ENCODE data around the gene C11orf91. TPM values are rescaled to one million over a fixed set of nuclear protein-coding genes. Genes with fewer than 3 reads are reported as not detected.

C11orf91 gene
- total and polyA plus RNA-seq, 4 donors = not detected

- peaks cover 38% of the 10 kb centered on the region for H3K4me1 ChIP-seq (ENCODE audit: control insufficient read depth, insufficient read depth, low read length)
- peaks cover 6% of the 10 kb centered on the region for H3K27me3 ChIP-seq (ENCODE audit: control insufficient read depth, insufficient read depth, low read length)
- WGBS (ENCODE audit: insufficient coverage) = 75% methylated on average over 8 of the region's 12 CpGs
- no peaks in the 10 kb centered on the region for H3K36me3 ChIP-seq (ENCODE audit: control insufficient read depth, insufficient read depth, low read length)
- H3K4me3 ChIP-seq (ENCODE audit: low read depth, low read length) = peak overlapping the region; percentile 62
- H3K9me3 ChIP-seq (ENCODE audit: control insufficient read depth, insufficient read depth, low read length) = no peaks in the 10 kb centered on the region
- H3K27ac ChIP-seq (ENCODE audit: low read depth, low read length) = no peak overlapping the region
- no peak for DNase-seq (ENCODE audit: low read depth in 4 of 6, low spot score in 6 of 6)
These were observed 1.0 kb downstream of the C11orf91 start for GRCh38 chr11:33699515-33700062.

- H3K36me3 ChIP-seq (ENCODE audit: control insufficient read depth, insufficient read depth, low read length) = no peaks in the 10 kb centered on the region
- DNase-seq (ENCODE audit: low read depth in 4 of 6, low spot score in 6 of 6) = no peak
- H3K4me1 ChIP-seq (ENCODE audit: control insufficient read depth, insufficient read depth, low read length) = peaks cover 33% of the 10 kb centered on the region
- H3K4me3 ChIP-seq (ENCODE audit: low read depth, low read length) = no peak overlapping the region
- no peaks in the 10 kb centered on the region for H3K9me3 ChIP-seq (ENCODE audit: control insufficient read depth, insufficient read depth, low read length)
- no CpG with 5 or more reads among the region's 5 CpGs for WGBS (ENCODE audit: insufficient coverage)
- H3K27ac ChIP-seq (ENCODE audit: low read depth, low read length) = no peak overlapping the region
- H3K27me3 ChIP-seq (ENCODE audit: control insufficient read depth, insufficient read depth, low read length) = peaks cover 6% of the 10 kb centered on the region
These were observed 1.7 kb downstream of the C11orf91 start for GRCh38 chr11:33698921-33699320.

GRCh38 chr11:33697997-33698396 is 2.6 kb downstream of the C11orf91 start:
- no CpG with 5 or more reads among the region's 3 CpGs for WGBS (ENCODE audit: insufficient coverage)
- Histone ChIP-seq H3K9me3 (ENCODE audit: control insufficient read depth, insufficient read depth, low read length) (no peaks in the 10 kb centered on the region), H3K27ac (ENCODE audit: low read depth, low read length) (no peak overlapping the region), H3K36me3 (ENCODE audit: control insufficient read depth, insufficient read depth, low read length) (no peaks in the 10 kb centered on the region), H3K4me1 (ENCODE audit: control insufficient read depth, insufficient read depth, low read length) (peaks cover 29% of the 10 kb centered on the region), H3K4me3 (ENCODE audit: low read depth, low read length) (no peak overlapping the region), H3K27me3 (ENCODE audit: control insufficient read depth, insufficient read depth, low read length) (peaks cover 6% of the 10 kb centered on the region)
- no peak for DNase-seq (ENCODE audit: low read depth in 4 of 6, low spot score in 6 of 6)

- Histone ChIP-seq H3K27ac (ENCODE audit: low read depth, low read length) (no peak overlapping the region), H3K36me3 (ENCODE audit: control insufficient read depth, insufficient read depth, low read length) (no peaks in the 10 kb centered on the region), H3K9me3 (ENCODE audit: control insufficient read depth, insufficient read depth, low read length) (no peaks in the 10 kb centered on the region), H3K4me3 (ENCODE audit: low read depth, low read length) (no peak overlapping the region), H3K4me1 (ENCODE audit: control insufficient read depth, insufficient read depth, low read length) (peaks cover 33% of the 10 kb centered on the region), H3K27me3 (ENCODE audit: control insufficient read depth, insufficient read depth, low read length) (peaks cover 6% of the 10 kb centered on the region)
- 60% methylated on average over 6 of the region's 6 CpGs for WGBS (ENCODE audit: insufficient coverage)
- peak in 2 of 6 donors; percentile 52 to 74 for DNase-seq (ENCODE audit: low read depth in 4 of 6, low spot score in 6 of 6)
These were observed 3.5 kb downstream of the C11orf91 start for GRCh38 chr11:33696931-33697638.

- H3K36me3 ChIP-seq (ENCODE audit: control insufficient read depth, insufficient read depth, low read length) = no peaks in the 10 kb centered on the region
- H3K27me3 ChIP-seq (ENCODE audit: control insufficient read depth, insufficient read depth, low read length) = peaks cover 6% of the 10 kb centered on the region
- H3K4me1 ChIP-seq (ENCODE audit: control insufficient read depth, insufficient read depth, low read length) = peaks cover 37% of the 10 kb centered on the region
- 95% methylated on average over 5 of the region's 5 CpGs for WGBS (ENCODE audit: insufficient coverage)
- H3K9me3 ChIP-seq (ENCODE audit: control insufficient read depth, insufficient read depth, low read length) = no peaks in the 10 kb centered on the region
- H3K27ac ChIP-seq (ENCODE audit: low read depth, low read length) = no peak overlapping the region
- no peak for DNase-seq (ENCODE audit: low read depth in 4 of 6, low spot score in 6 of 6)
- H3K4me3 ChIP-seq (ENCODE audit: low read depth, low read length) = no peak overlapping the region
These were observed 4.2 kb downstream of the C11orf91 start for GRCh38 chr11:33696411-33696810.

- no peaks in the 10 kb centered on the region for H3K36me3 ChIP-seq (ENCODE audit: control insufficient read depth, insufficient read depth, low read length)
- H3K9me3 ChIP-seq (ENCODE audit: control insufficient read depth, insufficient read depth, low read length) = no peaks in the 10 kb centered on the region
- WGBS (ENCODE audit: insufficient coverage) = 68% methylated on average over 4 of the region's 4 CpGs
- DNase-seq (ENCODE audit: low read depth in 4 of 6, low spot score in 6 of 6) = no peak
- H3K4me3 ChIP-seq (ENCODE audit: low read depth, low read length) = no peak overlapping the region
- H3K27ac ChIP-seq (ENCODE audit: low read depth, low read length) = no peak overlapping the region
- H3K4me1 ChIP-seq (ENCODE audit: control insufficient read depth, insufficient read depth, low read length) = peaks cover 40% of the 10 kb centered on the region
- H3K27me3 ChIP-seq (ENCODE audit: control insufficient read depth, insufficient read depth, low read length) = peaks cover 6% of the 10 kb centered on the region
These were observed 5.5 kb downstream of the C11orf91 start for GRCh38 chr11:33695051-33695566.

- DNase-seq (ENCODE audit: low read depth in 4 of 6, low spot score in 6 of 6) = no peak
- Histone ChIP-seq H3K27me3 (ENCODE audit: control insufficient read depth, insufficient read depth, low read length) (peaks cover 6% of the 10 kb centered on the region), H3K9me3 (ENCODE audit: control insufficient read depth, insufficient read depth, low read length) (no peaks in the 10 kb centered on the region), H3K4me1 (ENCODE audit: control insufficient read depth, insufficient read depth, low read length) (peaks cover 38% of the 10 kb centered on the region), H3K4me3 (ENCODE audit: low read depth, low read length) (no peak overlapping the region), H3K27ac (ENCODE audit: low read depth, low read length) (no peak overlapping the region), H3K36me3 (ENCODE audit: control insufficient read depth, insufficient read depth, low read length) (no peaks in the 10 kb centered on the region)
- WGBS (ENCODE audit: insufficient coverage) = 100% methylated on average over 1 of the region's 4 CpGs
These were observed 6.1 kb downstream of the C11orf91 start for GRCh38 chr11:33694346-33695050.

GRCh38 chr11:33692541-33692940 is 8.1 kb downstream of the C11orf91 start:
- H3K27ac ChIP-seq (ENCODE audit: low read depth, low read length) = peak overlapping the region; percentile 80
- no peak overlapping the region for H3K4me3 ChIP-seq (ENCODE audit: low read depth, low read length)
- peaks cover 6% of the 10 kb centered on the region for H3K27me3 ChIP-seq (ENCODE audit: control insufficient read depth, insufficient read depth, low read length)
- no CpG with 5 or more reads among the region's 5 CpGs for WGBS (ENCODE audit: insufficient coverage)
- peak in 2 of 6 donors; percentile 71 to 79 for DNase-seq (ENCODE audit: low read depth in 4 of 6, low spot score in 6 of 6)
- H3K36me3 ChIP-seq (ENCODE audit: control insufficient read depth, insufficient read depth, low read length) = no peaks in the 10 kb centered on the region
- peaks cover 41% of the 10 kb centered on the region for H3K4me1 ChIP-seq (ENCODE audit: control insufficient read depth, insufficient read depth, low read length)
- no peaks in the 10 kb centered on the region for H3K9me3 ChIP-seq (ENCODE audit: control insufficient read depth, insufficient read depth, low read length)

GRCh38 chr11:33692013-33692504 is 8.6 kb downstream of the C11orf91 start:
- Histone ChIP-seq H3K4me3 (ENCODE audit: low read depth, low read length) (no peak overlapping the region), H3K4me1 (ENCODE audit: control insufficient read depth, insufficient read depth, low read length) (peaks cover 40% of the 10 kb centered on the region), H3K9me3 (ENCODE audit: control insufficient read depth, insufficient read depth, low read length) (no peaks in the 10 kb centered on the region), H3K36me3 (ENCODE audit: control insufficient read depth, insufficient read depth, low read length) (no peaks in the 10 kb centered on the region), H3K27ac (ENCODE audit: low read depth, low read length) (peak overlapping the region; percentile 80), H3K27me3 (ENCODE audit: control insufficient read depth, insufficient read depth, low read length) (peaks cover 5% of the 10 kb centered on the region)
- DNase-seq (ENCODE audit: low read depth in 4 of 6, low spot score in 6 of 6) = peak; percentile 63 to 95 (median 72)
- 11% methylated on average over 7 of the region's 9 CpGs for WGBS (ENCODE audit: insufficient coverage)
